Subcutaneous adipose tissue (tissue), 4 donors: ENCODE data around the gene RLIM. TPM values are rescaled to one million over a fixed set of nuclear protein-coding genes. Genes with fewer than 3 reads are reported as not detected.

Experiments
- total RNA-seq, 4 donors: library from RNA; depleted of rRNA; stranded (reverse); fragments of >200 nt; gene quantifications; one replicate each; pipeline ENCODE4 v1.1.0, GENCODE V29; 2016
- TF ChIP-seq, protein P1 (sequence below): fragments of 450-650 bp; IDR thresholded peaks from one replicate; pipeline ENCODE4 v1.5.1; 2016; ENCODE audit warnings: low read depth, mild to moderate bottlenecking, control low read depth, antibody characterized with exemption, moderate library complexity

The RLIM gene
- total RNA-seq, 4 donors from 2014 or later, result 31.4 to 42.1 (median 33.3) TPM

DNA sequence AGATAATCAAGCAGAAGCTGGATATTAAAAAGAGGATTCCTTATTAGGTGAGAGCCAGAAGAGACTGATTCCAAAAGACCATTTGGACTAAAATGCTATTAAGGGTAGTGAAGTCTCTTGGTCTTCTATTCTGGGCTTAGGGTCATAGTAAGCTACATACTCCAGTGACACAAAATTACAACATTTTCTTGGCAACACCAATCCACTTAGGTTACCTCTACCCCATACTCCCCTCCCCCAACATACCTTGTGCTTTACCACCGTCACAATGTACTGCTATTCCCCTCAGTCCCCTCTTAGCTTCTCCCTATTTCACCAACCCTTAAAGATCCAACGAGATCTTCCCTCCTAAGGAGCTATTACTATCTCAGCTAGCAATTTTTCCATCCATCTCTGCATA is 11.4 kb downstream of the RLIM start:
- TF ChIP-seq, protein P1, sequence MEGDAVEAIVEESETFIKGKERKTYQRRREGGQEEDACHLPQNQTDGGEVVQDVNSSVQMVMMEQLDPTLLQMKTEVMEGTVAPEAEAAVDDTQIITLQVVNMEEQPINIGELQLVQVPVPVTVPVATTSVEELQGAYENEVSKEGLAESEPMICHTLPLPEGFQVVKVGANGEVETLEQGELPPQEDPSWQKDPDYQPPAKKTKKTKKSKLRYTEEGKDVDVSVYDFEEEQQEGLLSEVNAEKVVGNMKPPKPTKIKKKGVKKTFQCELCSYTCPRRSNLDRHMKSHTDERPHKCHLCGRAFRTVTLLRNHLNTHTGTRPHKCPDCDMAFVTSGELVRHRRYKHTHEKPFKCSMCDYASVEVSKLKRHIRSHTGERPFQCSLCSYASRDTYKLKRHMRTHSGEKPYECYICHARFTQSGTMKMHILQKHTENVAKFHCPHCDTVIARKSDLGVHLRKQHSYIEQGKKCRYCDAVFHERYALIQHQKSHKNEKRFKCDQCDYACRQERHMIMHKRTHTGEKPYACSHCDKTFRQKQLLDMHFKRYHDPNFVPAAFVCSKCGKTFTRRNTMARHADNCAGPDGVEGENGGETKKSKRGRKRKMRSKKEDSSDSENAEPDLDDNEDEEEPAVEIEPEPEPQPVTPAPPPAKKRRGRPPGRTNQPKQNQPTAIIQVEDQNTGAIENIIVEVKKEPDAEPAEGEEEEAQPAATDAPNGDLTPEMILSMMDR, result no peak

DNA sequence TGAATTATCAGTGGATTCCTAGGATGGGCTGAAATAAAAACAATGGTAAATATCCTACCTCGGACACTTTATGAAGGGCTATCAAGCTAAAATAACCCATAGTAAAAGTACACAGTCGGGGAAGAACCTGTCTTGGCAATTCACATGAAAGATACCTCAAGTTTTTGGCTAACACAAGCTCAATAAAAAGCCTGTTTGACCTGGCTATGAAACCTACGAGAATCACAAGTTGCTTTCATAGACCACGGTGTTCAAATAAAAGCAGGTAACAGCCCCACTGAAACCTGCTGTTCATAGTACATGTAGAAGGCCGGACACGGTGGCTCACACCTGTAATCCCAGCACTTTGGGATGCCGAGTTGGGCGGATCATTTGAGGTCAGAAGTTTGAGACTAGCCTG is 12.3 kb downstream of the RLIM start:
- TF ChIP-seq, protein P1, result no peak

DNA sequence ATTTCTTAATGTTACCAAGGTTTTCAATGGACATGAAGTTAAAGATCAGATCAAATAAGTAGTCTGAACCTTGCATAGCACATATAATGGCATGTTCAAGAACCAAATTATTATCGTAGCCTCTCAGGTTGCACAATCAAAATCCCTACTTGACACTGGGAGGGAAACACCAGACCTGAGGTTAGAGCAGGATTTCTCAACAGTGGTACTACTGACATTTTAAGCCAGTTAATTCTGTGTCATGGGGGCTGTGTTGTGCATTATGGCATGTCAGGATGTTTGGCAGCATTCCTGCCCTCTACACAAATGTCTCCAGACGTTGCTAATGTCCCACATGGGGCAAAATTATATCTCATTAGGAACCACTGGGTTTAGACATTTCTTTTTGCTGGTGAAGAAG is 20.8 kb downstream of the RLIM start:
- TF ChIP-seq, protein P1, result no peak

DNA sequence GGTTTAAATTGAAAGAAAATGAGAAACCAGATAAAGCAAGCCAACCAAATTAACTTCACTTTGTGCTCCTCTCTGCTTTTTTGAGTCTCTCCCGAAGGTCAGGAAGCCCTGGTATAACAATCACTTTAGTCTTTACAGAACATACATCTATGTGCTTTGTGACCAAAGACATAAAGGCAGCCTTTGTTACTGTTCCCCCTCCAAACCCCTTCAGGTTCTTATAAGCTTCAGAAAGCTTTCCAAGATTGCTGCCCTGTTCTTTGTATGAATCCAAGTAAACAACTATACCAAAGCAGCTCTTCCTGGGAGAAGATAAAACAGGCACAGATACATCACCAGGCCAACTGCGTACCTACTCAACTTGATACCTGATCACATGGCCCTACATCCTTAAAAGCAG is 28.7 kb downstream of the RLIM start:
- TF ChIP-seq, protein P1, result no peak

DNA sequence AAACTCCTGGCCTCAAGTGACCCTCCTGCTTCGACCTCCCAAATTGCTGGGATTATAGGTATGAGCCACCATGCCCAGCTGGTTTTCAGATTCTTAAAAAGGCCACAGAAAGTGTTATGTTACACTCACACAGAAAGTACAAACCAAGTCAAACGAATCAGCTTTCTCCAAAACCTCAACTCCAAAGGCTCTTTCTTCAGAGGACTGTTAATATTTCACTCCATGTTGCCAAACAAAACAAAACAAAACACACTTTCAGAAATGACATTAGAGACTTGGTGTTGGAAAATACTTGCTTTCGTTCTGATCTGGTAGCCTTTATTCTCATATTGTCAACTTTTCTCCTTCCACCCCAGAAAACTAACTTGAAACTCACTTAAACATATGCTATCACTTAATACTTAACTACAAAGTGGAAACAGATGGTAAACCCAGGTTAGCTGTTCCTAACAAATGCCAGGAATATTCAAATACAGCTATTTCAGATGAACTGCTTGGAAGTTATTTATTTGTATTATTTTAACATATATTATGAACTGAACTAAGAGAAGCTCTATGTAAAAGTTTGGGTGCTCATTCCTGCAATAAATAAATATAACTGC is 34.7 kb downstream of the RLIM start:
- TF ChIP-seq, protein P1, result no peak

DNA sequence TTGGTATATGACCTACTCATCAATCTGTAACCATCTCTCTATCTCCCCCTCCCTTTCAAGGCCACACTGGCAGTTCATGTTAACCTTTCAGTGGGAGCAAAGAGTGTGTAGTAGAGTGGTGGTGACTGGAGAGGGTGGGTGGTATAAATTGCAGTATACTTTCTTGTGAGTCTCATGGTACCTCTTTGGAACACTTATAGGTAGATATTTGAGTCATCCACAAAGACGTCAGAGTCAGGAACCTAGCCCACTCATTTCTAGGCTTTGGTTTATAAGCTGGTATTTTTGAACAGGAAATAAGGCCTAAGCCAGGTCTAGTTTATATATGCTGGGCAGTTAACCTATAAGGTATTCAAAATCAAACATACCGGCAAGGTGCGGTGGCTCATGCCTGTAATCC is 36.3 kb downstream of the RLIM start:
- TF ChIP-seq, protein P1, result no peak

DNA sequence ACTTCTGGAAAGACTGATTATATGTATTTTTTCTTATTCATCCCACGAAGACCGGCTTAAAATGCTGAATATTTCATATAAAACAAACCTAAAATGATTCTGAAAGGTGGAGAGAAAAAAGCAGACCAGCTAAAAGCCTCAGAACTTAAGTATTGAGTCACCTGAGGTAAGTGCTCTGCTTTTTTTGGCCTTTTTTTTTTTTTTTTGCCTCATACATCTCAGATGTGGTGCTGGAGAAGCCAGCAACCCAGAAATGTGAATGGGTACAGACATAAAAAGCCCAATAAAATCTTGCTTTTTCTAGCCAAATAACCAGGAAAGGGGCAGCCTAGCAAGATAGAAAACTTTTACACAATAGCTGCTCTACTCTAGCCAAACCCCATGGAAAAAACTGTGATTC is 57.0 kb downstream of the RLIM start:
- TF ChIP-seq, protein P1, result no peak
